Panc1 (cell line): Measurements from ENCODE around the gene IL1R1.
"Not testable (repeated sequence)": the region's sequence is repeated elsewhere in the genome, so short reads cannot be mapped to it uniquely, and the experiment has no call there.

Experiments
- CTCF ChIP-seq: fragments of 450-650 bp; IDR thresholded peaks from 2 replicates; pipeline ENCODE4 v1.5.1; 2017; ENCODE audit warnings: mild to moderate bottlenecking
- TF ChIP-seq, protein P1 (sequence below), 2 experiments: IDR thresholded peaks; 2 replicates each; pipeline ENCODE4 v1.6.1; 2011 to 2012; ENCODE audit warnings: low read depth in 2 of 2, control low read depth in 1 of 2, low read length in 1 of 2, mild to moderate bottlenecking in 1 of 2, moderate library complexity in 1 of 2; ENCODE audit not compliant: insufficient read depth in 1 of 2

DNA sequence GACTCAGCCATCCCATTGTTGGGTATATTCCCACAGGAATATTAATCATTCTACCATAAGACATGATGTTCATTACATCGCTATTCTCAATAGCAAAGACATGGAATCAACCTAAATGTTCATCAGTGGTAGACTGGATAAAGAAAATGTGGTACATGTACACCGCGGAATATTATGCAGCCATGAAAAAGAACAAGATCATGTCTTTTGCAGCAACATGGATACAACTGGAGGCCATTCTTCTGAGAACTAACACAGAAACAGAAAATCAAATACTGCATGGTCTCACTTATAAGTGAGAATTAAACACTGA is 40.0 kb upstream of the IL1R1 start:
- TF ChIP-seq, protein P1, sequence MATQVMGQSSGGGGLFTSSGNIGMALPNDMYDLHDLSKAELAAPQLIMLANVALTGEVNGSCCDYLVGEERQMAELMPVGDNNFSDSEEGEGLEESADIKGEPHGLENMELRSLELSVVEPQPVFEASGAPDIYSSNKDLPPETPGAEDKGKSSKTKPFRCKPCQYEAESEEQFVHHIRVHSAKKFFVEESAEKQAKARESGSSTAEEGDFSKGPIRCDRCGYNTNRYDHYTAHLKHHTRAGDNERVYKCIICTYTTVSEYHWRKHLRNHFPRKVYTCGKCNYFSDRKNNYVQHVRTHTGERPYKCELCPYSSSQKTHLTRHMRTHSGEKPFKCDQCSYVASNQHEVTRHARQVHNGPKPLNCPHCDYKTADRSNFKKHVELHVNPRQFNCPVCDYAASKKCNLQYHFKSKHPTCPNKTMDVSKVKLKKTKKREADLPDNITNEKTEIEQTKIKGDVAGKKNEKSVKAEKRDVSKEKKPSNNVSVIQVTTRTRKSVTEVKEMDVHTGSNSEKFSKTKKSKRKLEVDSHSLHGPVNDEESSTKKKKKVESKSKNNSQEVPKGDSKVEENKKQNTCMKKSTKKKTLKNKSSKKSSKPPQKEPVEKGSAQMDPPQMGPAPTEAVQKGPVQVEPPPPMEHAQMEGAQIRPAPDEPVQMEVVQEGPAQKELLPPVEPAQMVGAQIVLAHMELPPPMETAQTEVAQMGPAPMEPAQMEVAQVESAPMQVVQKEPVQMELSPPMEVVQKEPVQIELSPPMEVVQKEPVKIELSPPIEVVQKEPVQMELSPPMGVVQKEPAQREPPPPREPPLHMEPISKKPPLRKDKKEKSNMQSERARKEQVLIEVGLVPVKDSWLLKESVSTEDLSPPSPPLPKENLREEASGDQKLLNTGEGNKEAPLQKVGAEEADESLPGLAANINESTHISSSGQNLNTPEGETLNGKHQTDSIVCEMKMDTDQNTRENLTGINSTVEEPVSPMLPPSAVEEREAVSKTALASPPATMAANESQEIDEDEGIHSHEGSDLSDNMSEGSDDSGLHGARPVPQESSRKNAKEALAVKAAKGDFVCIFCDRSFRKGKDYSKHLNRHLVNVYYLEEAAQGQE (IDR thresholded peaks at IDR 0.05; ENCODE audit: insufficient read depth in 1 of 2, low read depth in 2 of 2, low read length in 1 of 2): not testable (repeated sequence)
- not testable (repeated sequence) for TF ChIP-seq CTCF
